SK-N-SH treated with all-trans-retinoic acid at 6 μM for 48 hours (cell line): ENCODE measurements around the gene XRCC2.

ENCODE experiments used
- BACH2 ChIP-seq: fragments of 250-450 bp; sonication (Bioruptor Pico); IDR thresholded peaks from 2 replicates; pipeline ENCODE4 v1.9.0; 2021; ENCODE audit warnings: mild to moderate bottlenecking, borderline replicate concordance
- RARB ChIP-seq: fragments of 250-450 bp; sonication (Bioruptor Pico); IDR thresholded peaks from 2 replicates; pipeline ENCODE4 v1.8.0; 2021; ENCODE audit warnings: mild to moderate bottlenecking, moderate library complexity
- SNAI2 ChIP-seq: fragments of 250-450 bp; sonication (Bioruptor Pico); IDR thresholded peaks from 2 replicates; pipeline ENCODE4 v1.5.0; 2020; ENCODE audit warnings: mild to moderate bottlenecking, moderate library complexity
- ZC3H10 ChIP-seq: fragments of 250-450 bp; sonication (Bioruptor Pico); IDR thresholded peaks from 2 replicates; pipeline ENCODE4 v1.5.1; 2021; ENCODE audit warnings: mild to moderate bottlenecking, moderate library complexity
- TF ChIP-seq, protein P1 (sequence below): fragments of 250-450 bp; sonication (Bioruptor Pico); IDR thresholded peaks from 2 replicates; pipeline ENCODE4 v1.8.0; 2020; ENCODE audit warnings: mild to moderate bottlenecking, moderate library complexity, borderline replicate concordance
- TF ChIP-seq, protein P2 (sequence below): fragments of 250-450 bp; sonication (Bioruptor Pico); IDR thresholded peaks from 2 replicates; pipeline ENCODE4 v1.5.0; 2020; ENCODE audit warnings: mild to moderate bottlenecking, moderate library complexity

DNA sequence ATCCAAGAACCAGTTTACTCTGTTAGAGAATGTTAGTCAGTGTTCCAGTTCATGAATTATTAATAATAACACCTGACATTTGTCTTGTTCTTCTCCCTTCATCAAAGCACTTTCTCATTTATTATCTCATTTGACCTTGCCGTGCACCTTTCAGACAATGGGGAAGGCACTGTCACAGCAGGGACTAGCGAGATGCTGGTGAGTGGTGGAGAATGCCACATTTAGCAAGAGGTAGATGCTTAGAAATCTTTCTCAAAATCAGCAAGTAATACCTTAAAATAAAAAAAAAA is 34.2 kb upstream of the XRCC2 start:
- TF ChIP-seq RARB (CRISPR knock-in tag) (no peak), BACH2 (CRISPR knock-in tag) (no peak), SNAI2 (CRISPR knock-in tag) (no peak), ZC3H10 (no peak)
- TF ChIP-seq, protein P1, sequence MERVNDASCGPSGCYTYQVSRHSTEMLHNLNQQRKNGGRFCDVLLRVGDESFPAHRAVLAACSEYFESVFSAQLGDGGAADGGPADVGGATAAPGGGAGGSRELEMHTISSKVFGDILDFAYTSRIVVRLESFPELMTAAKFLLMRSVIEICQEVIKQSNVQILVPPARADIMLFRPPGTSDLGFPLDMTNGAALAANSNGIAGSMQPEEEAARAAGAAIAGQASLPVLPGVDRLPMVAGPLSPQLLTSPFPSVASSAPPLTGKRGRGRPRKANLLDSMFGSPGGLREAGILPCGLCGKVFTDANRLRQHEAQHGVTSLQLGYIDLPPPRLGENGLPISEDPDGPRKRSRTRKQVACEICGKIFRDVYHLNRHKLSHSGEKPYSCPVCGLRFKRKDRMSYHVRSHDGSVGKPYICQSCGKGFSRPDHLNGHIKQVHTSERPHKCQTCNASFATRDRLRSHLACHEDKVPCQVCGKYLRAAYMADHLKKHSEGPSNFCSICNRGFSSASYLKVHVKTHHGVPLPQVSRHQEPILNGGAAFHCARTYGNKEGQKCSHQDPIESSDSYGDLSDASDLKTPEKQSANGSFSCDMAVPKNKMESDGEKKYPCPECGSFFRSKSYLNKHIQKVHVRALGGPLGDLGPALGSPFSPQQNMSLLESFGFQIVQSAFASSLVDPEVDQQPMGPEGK (CRISPR knock-in tag): no peak
- TF ChIP-seq, protein P2, sequence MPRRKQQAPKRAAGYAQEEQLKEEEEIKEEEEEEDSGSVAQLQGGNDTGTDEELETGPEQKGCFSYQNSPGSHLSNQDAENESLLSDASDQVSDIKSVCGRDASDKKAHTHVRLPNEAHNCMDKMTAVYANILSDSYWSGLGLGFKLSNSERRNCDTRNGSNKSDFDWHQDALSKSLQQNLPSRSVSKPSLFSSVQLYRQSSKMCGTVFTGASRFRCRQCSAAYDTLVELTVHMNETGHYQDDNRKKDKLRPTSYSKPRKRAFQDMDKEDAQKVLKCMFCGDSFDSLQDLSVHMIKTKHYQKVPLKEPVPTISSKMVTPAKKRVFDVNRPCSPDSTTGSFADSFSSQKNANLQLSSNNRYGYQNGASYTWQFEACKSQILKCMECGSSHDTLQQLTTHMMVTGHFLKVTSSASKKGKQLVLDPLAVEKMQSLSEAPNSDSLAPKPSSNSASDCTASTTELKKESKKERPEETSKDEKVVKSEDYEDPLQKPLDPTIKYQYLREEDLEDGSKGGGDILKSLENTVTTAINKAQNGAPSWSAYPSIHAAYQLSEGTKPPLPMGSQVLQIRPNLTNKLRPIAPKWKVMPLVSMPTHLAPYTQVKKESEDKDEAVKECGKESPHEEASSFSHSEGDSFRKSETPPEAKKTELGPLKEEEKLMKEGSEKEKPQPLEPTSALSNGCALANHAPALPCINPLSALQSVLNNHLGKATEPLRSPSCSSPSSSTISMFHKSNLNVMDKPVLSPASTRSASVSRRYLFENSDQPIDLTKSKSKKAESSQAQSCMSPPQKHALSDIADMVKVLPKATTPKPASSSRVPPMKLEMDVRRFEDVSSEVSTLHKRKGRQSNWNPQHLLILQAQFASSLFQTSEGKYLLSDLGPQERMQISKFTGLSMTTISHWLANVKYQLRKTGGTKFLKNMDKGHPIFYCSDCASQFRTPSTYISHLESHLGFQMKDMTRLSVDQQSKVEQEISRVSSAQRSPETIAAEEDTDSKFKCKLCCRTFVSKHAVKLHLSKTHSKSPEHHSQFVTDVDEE (CRISPR knock-in tag): no peak
